NCI-H1436 (cell line): ENCODE measurements around the gene ADGRB2.
A peak's percentile ranks its signal among the peaks of the same experiment; 100 is the strongest.

Source experiments
- DNase-seq: peaks from one replicate; lab custom pipeline; 2025; lab: John Stamatoyannopoulos, UW

ADGRB2 gene

GRCh38 chr1:31795801-31796621 lies 31.9 kb upstream of the ADGRB2 start:
- DNase-seq = peak; percentile 14

DNA sequence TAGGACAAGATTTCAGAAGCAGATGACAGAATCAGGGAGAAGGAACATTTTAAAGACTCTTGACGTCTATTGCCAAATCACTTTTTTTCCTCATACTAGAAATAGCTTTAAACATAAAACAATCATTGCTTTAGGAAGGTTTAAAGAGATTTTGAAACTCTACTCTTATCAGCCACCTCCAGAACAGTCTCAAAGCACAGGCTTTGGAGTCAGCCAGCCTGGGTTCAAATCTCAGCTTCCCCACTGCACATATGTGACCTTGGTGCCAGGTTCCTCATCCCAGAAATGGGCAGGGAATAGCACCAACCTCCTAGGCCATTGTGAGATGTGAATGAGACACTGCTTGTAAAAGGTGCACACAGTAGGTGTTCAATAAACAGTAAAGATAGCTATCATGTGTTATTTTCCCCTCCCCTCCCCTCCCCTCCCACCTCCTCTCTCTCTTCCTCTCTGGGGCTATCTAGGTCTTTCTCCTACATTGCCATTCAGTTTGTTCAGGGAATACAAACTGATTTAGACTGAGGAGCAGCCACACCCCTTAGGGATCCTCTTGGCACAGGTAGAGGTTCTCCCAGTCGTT lies 31.0 kb upstream of the ADGRB2 start:
- DNase-seq = no peak

DNA sequence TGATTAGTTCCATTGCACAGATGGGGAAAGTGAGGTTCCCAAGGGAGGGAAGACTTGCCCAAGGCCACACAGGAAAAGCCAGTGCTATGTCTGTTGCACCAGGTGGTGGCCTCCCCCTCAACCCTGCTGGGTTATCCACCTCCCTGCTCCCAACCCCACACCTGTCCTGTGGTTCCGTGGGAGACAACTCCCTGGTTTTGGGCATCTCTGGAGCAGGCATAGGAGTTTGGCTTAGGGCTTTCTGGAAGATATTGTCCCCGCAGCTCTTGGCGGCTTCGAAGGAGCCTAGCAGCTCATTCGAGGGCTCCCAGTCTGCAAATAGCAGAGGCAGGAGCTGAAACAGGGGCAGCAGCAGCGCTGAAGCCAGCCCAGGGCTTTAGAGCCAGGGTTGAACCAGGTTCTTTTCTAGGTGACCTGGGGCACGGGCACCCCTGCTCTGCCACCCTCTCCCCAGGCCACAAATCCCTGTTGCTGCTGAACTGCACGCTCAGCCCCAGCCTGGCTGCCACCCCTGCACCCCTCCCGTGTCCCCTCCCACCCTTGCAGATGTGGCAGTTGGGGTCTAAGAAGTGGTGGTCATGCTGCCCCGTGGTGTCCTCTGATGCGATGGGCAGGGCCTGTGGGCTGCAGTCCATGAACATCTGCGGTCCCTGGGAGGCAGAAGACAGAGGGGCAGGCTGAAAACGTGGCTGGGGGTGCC lies 29.6 kb upstream of the ADGRB2 start:
- DNase-seq = no peak

GRCh38 chr1:31793086-31793485 lies 28.9 kb upstream of the ADGRB2 start:
- no peak for DNase-seq

DNA sequence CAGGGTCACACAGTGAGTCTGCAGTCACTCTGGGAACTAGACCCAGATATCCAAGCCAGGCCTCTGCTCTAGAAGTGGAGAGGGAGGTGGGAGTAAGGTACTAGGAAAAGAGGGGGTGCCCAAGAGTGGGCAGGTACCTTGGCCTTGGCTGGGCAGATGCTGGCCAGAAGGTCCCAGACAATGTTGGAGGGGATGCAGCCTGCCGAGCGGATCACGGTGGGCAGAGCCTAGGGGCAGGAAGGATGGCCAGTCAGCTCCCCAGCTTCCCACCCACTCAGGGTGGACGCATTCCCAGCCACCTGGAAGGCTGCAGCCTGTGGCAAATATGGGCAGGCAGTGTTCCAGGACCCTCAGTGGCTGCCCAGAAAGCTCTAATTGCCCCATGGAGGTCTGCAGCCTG lies 28.4 kb upstream of the ADGRB2 start:
- DNase-seq = no peak

- no peak for DNase-seq
Observed at GRCh38 chr1:31792116-31792515, 28.0 kb upstream of the ADGRB2 start.

DNA sequence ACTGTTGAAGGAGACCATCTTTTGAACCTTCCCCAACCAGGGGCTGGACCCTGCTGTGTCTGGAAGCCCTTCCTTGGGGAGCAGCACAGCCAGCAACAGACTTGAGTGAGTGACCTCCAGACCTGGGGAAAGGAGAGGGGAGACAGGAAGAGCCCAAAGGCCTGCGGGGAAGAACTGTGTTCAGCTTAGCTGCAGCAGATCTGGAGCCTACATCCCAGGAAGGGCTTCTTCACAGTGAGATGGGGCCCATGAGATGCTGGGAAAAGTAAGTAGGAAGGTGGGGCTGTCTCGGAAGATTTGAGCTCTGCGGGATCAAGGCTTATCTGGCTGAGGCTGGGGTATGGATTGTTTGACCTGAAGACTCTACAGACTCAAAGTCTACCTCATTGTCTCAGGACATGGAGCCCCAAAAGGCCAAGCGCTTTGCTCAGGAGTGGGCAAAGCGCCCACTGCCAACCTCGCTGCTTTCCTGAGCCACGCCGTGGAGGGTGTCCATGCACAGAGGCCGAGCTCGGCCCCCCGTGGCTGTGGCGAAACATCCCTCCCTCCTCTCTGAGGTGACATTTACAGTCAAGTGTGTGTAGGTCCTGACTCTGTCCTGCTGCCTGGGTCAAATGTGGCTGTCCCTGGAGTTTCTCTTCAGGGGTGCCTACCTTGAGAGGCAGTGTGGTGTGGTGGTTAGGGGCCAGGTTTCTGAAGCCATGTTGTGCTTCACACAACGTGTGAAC lies 27.2 kb upstream of the ADGRB2 start:
- no peak for DNase-seq

GRCh38 chr1:31790641-31791091 lies 26.5 kb upstream of the ADGRB2 start:
- no peak for DNase-seq

- DNase-seq = no peak
Observed at GRCh38 chr1:31790140-31790539, 26.0 kb upstream of the ADGRB2 start.

DNA sequence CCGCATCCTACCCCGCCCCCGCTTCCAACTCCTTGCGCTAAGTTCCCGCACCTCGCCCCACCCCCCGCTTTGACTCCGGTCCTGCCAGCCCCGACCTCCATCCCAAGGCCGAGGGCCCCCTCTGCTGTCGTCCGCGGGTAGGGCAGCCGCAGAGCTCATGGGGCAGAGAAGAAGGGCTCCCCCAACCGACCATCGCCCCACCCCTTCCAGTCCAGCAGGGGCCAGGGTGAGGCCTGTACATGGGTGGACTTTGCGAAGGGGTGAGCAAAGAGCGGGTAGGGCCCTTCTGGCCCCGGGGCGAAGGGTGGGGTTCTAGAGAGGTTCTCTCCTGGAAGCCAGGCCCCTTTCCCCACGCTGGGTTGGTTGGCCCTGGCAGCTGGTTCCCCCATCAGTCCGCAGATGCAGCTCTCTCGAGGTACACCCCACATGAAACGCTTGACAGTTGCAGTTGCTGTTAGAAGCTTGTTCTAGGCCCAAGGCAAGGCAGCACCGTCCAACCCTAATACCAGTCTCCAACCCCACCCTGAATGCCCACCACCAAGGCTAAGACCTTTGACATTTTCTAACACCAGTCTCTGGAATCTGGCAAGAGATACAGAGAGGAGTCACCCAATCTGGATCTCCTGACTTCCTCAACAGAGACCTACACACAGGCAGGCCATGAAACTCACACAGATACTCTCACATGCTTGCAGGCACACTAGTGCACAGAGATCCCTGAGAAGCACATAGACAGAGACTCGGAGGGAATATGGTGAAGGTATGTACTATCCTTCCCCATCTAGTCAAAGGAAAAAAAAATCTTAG lies 25.3 kb upstream of the ADGRB2 start:
- DNase-seq = peak; percentile 84

GRCh38 chr1:31788825-31789256 lies 24.7 kb upstream of the ADGRB2 start:
- DNase-seq = no peak

DNA sequence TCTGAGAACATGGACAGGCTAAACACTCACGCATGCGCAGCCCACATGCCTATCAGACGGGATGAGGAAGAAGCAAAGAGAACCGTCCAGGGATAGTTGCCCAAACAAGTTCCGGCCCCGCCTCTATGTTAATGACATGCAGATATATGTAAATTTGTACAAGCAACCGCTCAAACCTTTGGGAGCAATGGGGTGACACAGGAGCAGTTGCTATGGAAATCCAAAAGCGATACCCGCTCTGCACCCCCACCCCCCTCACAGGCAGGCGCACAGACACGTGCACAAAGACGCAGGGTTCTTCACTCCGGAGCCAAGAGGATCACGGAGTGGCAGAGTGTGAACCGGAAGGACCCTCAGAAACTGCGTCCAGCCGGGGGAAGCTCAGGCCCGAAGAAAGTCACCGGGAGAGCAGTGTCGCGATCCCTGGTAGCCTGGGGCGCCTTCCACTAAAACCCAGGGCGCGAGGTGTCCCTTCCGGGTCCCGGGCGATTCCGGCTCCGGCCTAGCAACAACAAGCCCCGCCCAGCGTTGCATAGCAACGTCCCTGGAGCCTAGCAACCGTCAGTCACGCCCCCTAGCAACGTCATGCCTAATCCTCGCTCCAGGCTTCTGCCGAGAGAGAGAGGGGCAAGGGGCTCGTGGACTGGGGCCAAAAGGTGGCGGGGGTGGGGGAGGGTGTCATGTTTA lies 24.1 kb upstream of the ADGRB2 start:
- DNase-seq = peak; percentile 77

DNA sequence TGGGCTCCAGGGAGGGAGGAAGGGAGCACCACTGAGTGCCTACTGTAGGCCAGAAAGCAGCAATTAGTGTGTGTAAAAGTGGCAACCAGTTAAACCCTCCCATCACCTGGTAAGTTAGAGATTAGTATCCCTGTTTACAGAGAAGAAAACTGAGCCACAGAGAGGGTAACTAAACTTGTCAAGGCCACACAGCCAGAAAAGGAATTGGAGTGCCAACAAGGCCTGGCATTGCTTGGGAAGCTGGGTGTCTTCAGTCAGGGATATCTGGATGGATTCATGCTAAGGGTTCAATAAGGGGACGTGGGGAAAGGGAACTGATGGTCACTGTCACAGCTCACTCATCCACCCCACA lies 23.6 kb upstream of the ADGRB2 start:
- DNase-seq = no peak

GRCh38 chr1:31787261-31787660 lies 23.1 kb upstream of the ADGRB2 start:
- no peak for DNase-seq

DNA sequence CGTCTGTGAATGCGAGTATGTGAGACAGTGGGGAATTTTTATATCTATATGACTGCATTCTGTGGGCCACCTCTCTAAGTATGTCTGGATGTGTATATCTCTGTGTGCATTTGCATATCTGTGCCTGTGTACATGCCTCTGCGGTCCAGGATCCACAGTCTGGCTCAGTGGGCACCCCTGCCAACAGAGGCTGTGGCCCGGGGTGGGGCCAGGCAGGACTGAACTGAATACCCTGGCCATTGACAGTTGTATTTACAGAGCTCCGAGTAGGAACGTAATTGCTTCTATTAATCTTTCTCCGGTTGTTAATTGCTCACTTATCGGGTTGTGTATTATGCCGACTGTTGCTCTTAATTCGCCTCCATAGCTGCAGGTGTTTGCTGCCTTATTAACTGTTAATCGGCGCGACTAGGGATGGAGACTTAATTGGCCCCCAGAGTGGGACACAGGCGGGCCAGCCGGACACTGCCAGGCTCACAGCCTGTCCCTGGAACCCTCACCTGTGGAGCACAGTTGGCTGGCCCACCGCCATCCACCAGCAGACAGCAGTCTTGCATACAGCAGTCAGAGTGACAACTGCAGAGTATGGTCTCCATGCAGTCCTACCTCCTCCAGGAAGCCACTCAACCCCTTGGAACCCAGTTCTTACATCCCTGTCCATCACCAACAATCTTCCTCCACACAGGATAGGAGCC lies 22.4 kb upstream of the ADGRB2 start:
- peak; percentile 31 for DNase-seq

DNA sequence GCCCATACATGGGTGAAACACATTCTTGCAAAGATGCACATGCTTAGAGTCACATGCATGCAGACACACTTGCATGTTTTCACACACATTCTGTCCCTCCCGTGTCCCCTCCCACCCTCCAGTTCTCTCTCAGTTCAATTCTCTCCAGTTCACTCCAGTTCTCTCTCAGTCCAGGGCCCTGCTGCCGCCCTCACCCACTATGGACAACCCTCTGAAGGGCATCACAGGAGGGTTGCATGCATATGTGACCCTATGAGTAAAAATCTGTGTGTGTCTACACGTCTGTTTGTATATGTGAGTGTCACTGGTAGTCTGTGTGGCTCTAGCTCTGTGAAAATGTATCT lies 21.8 kb upstream of the ADGRB2 start:
- no peak for DNase-seq

GRCh38 chr1:31785020-31785946 lies 21.1 kb upstream of the ADGRB2 start:
- DNase-seq = peak; percentile 59

DNA sequence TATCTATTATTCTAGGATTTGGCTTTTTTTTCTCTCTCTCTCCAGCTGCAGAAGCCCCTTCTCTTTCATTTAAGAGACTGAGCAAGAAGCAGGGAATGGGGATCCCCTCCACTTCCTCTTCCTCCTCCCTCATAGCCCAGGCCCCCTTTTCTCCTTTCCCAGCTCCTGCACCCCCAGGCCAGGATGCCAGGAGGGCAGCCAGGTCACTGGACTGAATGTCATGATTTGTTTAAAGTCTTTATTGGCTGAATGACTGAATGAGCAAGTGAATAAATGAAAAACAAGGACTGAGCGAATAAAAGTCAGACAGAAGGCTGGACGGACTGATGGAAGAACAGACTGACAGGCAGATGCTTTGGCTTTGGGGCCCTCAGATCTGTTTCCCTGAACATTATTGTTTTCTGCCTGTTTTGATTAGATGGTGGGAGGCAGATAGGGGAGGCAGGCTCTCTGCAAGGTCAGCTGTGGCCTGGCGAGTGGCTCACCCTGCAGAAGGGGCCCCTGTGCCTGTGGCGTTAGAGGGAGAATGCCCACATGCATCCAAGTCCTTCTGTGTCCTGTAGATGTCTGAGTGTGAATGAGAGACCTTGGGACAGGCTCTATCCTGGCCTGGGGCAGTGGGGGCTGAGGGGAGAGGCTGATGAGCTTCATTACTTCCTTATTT lies 20.3 kb upstream of the ADGRB2 start:
- DNase-seq = no peak

DNA sequence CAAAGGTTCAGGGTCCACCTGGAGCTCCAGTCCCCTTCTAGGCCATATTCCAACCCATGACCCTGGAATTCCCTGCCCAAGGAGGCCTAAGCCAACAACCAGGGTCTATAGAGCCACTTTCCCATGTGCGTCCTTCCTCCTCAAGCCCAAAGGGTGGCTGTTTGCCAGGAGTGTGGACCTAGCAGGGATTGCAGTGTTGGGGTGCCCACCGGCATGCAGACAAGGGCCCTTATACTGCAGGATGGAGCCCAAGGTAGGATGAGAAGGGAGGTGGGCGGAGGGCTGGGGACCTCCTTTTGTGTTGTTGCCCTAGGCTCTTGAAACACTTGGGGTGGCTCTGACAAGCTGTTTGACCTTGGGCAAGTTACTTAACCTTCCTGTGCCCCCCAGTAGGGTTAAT lies 19.7 kb upstream of the ADGRB2 start:
- no peak for DNase-seq
